ENCODE data around the gene ATG9A. TPM values are rescaled to one million over a fixed set of nuclear protein-coding genes. Genes with fewer than 3 reads are reported as not detected.

Gene ATG9A, protein sequence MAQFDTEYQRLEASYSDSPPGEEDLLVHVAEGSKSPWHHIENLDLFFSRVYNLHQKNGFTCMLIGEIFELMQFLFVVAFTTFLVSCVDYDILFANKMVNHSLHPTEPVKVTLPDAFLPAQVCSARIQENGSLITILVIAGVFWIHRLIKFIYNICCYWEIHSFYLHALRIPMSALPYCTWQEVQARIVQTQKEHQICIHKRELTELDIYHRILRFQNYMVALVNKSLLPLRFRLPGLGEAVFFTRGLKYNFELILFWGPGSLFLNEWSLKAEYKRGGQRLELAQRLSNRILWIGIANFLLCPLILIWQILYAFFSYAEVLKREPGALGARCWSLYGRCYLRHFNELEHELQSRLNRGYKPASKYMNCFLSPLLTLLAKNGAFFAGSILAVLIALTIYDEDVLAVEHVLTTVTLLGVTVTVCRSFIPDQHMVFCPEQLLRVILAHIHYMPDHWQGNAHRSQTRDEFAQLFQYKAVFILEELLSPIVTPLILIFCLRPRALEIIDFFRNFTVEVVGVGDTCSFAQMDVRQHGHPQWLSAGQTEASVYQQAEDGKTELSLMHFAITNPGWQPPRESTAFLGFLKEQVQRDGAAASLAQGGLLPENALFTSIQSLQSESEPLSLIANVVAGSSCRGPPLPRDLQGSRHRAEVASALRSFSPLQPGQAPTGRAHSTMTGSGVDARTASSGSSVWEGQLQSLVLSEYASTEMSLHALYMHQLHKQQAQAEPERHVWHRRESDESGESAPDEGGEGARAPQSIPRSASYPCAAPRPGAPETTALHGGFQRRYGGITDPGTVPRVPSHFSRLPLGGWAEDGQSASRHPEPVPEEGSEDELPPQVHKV
- total RNA-seq (2021): 46.4 and 52.2 TPM in 2 replicates
- long read RNA-seq, full-length matches to known transcripts: 83 of 168 reads
- long read RNA-seq, partial matches to known transcripts: 43 of 168 reads
- long read RNA-seq, other reads (novel, unspliced or antisense): 42 of 168 reads

DNA sequence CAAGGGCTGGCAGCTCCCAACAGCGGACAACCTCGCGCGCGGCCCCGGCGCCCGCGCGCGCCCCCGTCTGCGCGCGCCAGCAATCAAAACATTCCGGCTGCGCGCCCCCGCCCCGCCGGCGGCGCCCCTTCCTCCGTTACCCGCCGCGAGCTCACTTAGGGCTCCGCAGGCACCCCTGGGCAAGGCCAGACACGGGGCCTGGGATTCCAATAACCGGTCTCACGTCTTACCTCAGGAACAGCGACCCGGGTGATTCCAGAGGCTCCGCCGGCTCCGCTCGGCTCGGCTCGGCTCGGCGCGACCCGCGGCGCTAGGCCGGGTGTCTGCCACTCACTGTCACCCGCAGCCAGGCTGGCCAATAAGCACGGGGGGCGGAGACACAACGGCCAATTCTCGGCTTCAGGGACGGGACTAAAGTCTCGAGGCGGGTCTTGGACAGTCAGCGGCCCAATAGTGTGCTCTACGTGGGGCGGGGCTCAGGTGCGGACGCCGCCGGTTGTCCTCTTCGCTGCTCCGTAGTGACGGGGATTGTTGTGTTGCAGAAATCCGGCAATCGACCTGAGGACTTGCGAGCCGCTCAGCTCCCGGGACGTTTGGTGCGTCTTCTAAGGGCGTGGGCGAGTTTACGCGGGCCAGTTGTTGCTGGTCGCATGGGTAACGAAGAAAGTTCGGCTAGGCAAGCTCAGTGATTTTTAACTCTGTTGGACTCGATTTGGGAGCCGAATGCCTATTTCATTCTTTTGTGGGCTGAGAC lies at the start of gene ATG9A, which contains the start of gene ANKZF1:
Gene ATG9A (minus strand): TSS at position 332 of the 754 bp plus-strand sequence. CDS start 1,612 bp downstream, outside the sequence.
Gene ANKZF1 (plus strand): TSS at position 502 of the 754 bp plus-strand sequence. CDS start 452 bp downstream, outside the sequence.
- Histone ChIP-seq H2AFZ (ENCODE audit: low read length) (no peak within 1 kb of the TSS), H3K79me2 (ENCODE audit: insufficient read depth, low read length) (0 out of 2 replicates have a peak, but pooled peaks cover 2% of the 10 kb centered on the region)
- H3K27ac Mint-ChIP-seq: peak within 1 kb of the TSS; percentile 99 to 100 (median 99)

More for the DNA sequence above, at the start of gene ATG9A, which contains the start of gene ANKZF1:
- H3K4me2 ChIP-seq (ENCODE audit: insufficient read depth, insufficient read length, low read length): peak within 1 kb of the TSS; percentile 77
- no peak within 1 kb of the TSS for H2BK5ac ChIP-seq (ENCODE audit: insufficient read length, low read length)
- H2BK120ac ChIP-seq (ENCODE audit: low read depth, low read length, poor library complexity, severe bottlenecking): no peak within 1 kb of the TSS
- H4K91ac ChIP-seq (ENCODE audit: insufficient read length, low read depth, low read length): no peak within 1 kb of the TSS
- H2BK20ac ChIP-seq (ENCODE audit: low read depth, low read length, poor library complexity, severe bottlenecking): no peak within 1 kb of the TSS
- no peaks in the 10 kb centered on the region for H3K23me2 ChIP-seq (ENCODE audit: insufficient read length, low read depth, low read length, poor library complexity, severe bottlenecking)
- no peak for TF ChIP-seq CTCF (conservative IDR thresholded peaks at IDR 0.05)
- no peak within 1 kb of the TSS for H2AK5ac ChIP-seq (ENCODE audit: insufficient read length, low read length)
- H3K79me1 ChIP-seq (ENCODE audit: insufficient read depth, low read depth, low read length, poor library complexity, severe bottlenecking): no peaks in the 10 kb centered on the region
- no peaks in the 10 kb centered on the region for H3K4me1 ChIP-seq (ENCODE audit: insufficient read depth, low read length)
- H3K4ac ChIP-seq (ENCODE audit: low read depth, low read length): no peak within 1 kb of the TSS
- H3K27ac ChIP-seq (ENCODE audit: insufficient read length, low read depth, low read length): peak within 1 kb of the TSS; percentile 29
- H3K56ac ChIP-seq (ENCODE audit: insufficient read length, low read depth, low read length): no peak within 1 kb of the TSS
- Mint-ChIP-seq H3K9me3 (no peaks in the 10 kb centered on the region; a peak in 1 of 5 replicates), H3K4me1 (peaks cover 11% of the 10 kb centered on the region in 2 experiments), H3K36me3 (ENCODE audit: insufficient read depth in 1 of 3, low read depth in 3 of 3) (peaks cover 23 to 54% (median 48%) of the 10 kb centered on the region in 3 experiments), H3K27me3 (ENCODE audit: low read depth) (no peaks in the 10 kb centered on the region), H3K4me3 (peak within 1 kb of the TSS; percentile 96 to 99)
- no peak within 1 kb of the TSS for H2BK12ac ChIP-seq (ENCODE audit: insufficient read length, low read depth, low read length)
- H3K9me3 ChIP-seq (ENCODE audit: control insufficient read depth, low read depth, low read length): no peaks in the 10 kb centered on the region
- H4K8ac ChIP-seq (replicated peaks; ENCODE audit: insufficient read length, low read depth, low read length): no peak within 1 kb of the TSS
- H4K20me1 ChIP-seq (ENCODE audit: control insufficient read depth, insufficient read depth, insufficient read length): no peaks in the 10 kb centered on the region
- no peaks in the 10 kb centered on the region for H3K27me3 ChIP-seq (ENCODE audit: insufficient read depth, low read length)
- H4K5ac ChIP-seq (ENCODE audit: insufficient read length, low read depth, low read length): no peak within 1 kb of the TSS
- H3K23ac ChIP-seq (ENCODE audit: insufficient read length, low read depth, low read length): no peak within 1 kb of the TSS
- H3K18ac ChIP-seq (ENCODE audit: insufficient read length, low read depth, low read length): no peak within 1 kb of the TSS
- no peak within 1 kb of the TSS for H2BK15ac ChIP-seq (ENCODE audit: low read depth, low read length)
- peak within 1 kb of the TSS; percentile 10; the same call in 1 of the 2 replicates for H3K14ac ChIP-seq (ENCODE audit: insufficient read depth, low read length)
- peak within 1 kb of the TSS; percentile 79 for H3K9ac ChIP-seq (ENCODE audit: extremely low read depth, insufficient read length, low read length)
- no peak within 1 kb of the TSS for H3T11ph ChIP-seq (ENCODE audit: low read length)
- DNase-seq: peak; percentile 100
- WGBS (ENCODE audit: extremely low coverage, insufficient read length, low lambda C conversion rate): no CpG with 5 or more reads among the region's 80 CpGs

Measured in H9 (cell line).